ENCODE data around the gene SLC16A11. TPM values are rescaled to one million over a fixed set of nuclear protein-coding genes. Genes with fewer than 3 reads are reported as not detected.
"Not testable (repeated sequence)": the region's sequence is repeated elsewhere in the genome, so short reads cannot be mapped to it uniquely, and the experiment has no call there.

The SLC16A11 gene
- not detected in 2 replicates for total RNA-seq (2014; rRNA removed; shearing (Covaris generic))

GRCh38 chr17:7043497-7044198 is at the start of gene SLC16A11:
Gene SLC16A11, minus strand, starts transcription at chr17:7044092. Its CDS starts 579 bp downstream, at chr17:7043513.
- DNase-seq (ENCODE audit: low read depth): peak; percentile 43

- not testable (repeated sequence) for DNase-seq (ENCODE audit: low read depth)
Observed at GRCh38 chr17:7091311-7092005, 47.6 kb upstream of the SLC16A11 start.

DNA sequence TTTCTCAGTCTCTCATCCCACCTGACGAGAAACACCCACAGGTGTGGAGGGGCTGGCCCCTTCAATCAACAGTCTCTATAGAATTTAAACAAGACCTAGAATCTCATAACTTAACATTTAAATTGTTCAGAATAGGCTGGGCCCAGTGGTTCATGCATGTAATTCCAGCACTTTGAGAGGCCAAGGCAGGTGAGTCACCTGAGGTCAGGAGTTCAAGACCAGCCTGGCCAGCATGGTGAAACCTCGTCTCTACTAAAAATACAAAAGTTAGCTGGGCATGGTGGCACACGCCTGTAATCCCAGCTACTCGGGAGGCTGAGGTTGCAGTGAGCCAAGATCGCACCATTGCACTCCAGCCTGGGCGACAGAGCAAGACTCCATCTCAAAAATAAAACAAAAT is 45.7 kb upstream of the SLC16A11 start:
- DNase-seq (ENCODE audit: low read depth): not testable (repeated sequence)

GRCh38 chr17:7088442-7088841 is 44.5 kb upstream of the SLC16A11 start:
- DNase-seq (ENCODE audit: low read depth): not testable (repeated sequence)

- no peak for DNase-seq (ENCODE audit: low read depth)
Observed at GRCh38 chr17:7084088-7084487, 40.2 kb upstream of the SLC16A11 start.

- peak; percentile 67 for DNase-seq (ENCODE audit: low read depth)
Observed at GRCh38 chr17:7083592-7083991, 39.7 kb upstream of the SLC16A11 start.

DNA sequence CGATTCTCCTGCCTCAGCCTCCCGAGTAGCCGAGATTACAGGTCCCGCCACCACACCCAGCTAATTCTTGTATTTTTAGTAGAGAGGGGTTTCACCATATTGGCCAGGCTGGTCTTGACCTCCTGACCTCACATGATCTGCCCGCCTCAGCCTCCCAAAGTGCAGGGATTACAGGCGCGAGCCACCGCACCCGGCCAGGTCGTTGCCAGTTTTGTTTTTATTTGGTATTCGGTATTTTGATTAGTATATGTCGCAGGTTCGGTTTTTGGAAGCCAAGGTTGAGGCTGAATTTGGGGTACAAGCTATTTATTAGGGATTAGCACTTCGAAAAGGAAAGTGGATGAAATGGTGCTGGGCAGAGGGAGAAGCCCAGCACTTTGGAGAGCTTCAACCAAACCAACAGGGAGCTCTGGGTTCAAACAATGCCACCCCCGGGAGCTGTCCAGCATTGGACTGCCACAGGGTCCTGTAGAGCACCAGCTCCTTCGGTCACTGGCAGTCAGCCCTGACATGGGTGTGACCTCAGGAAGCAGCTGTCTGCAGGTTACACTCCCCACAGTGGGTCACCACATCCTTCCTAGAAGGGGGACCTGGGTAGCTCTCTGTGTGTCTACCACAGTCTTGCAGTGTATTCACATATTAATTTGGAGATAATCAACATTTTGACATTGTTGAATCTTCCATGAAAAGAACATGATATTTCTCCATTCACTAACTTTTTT is 37.6 kb upstream of the SLC16A11 start:
- DNase-seq (ENCODE audit: low read depth): no peak

- no peak for DNase-seq (ENCODE audit: low read depth)
Observed at GRCh38 chr17:7080456-7081041, 36.7 kb upstream of the SLC16A11 start.

DNA sequence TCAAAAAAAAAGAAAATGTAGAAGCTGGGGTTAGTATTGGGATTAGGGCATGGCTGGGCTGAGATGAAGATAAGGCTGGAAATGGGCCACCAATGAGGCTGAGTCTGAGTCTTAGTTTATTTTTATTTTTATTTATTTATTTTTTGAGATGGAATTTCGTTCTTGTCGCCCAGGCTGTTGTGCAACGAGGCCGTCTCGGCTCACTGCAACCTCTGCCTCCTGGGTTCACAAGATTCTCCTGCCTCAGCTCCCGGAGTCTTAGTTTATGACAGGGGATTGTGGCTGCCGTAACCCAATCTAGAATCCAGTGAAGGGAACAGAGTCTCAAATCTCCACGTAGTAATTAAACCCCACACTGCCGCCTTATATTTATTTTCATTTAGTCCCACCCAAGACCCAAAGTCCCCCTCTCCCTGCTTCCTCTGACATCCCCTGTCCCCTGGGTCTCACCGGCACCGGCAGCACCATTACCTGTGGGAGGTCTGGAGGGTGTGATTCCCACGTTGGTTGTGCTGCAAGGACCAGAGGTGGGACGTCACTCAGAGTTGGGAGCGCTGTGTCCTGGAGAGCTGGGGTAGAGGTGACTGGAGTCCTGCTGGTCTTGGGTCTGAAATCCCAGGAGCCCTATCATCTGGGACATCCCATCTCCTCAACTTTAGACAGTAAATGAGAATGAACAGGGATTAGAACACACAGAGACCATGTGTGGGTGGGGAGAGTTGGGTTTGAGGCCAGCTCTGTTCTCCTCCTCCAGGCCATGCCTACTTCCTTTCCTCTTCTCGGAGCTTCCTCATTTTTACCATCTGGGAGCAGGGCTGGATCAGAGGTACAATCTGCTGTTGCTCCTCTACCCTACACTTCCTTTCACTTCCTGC is 35.9 kb upstream of the SLC16A11 start, which contains the start of gene CLEC10A:
Gene CLEC10A, minus strand, starts transcription at position 671 of the 875 bp plus-strand sequence. CDS start 1,439 bp downstream, outside the sequence.
- no peak for DNase-seq (ENCODE audit: low read depth)

DNA sequence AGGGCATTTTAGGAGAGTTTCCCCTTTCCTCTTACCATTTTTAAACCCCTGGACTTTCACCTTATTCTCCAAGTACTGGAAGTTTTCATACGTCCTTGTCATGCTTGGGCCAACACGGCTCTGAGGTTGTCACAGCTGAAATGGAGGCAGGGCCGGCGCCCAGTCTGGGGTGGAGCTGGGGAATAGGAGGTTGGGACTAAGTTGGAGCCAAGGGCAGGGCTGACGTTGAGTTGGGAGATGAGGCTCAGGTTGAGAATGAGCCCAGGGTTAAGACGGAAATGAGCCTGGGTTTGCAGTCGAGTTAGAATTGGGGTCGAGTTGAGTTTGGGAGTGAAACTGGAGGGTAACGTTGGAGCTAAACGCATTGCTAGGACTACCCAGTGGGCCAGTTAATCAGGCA is 34.8 kb upstream of the SLC16A11 start:
- no peak for DNase-seq (ENCODE audit: low read depth)

DNA sequence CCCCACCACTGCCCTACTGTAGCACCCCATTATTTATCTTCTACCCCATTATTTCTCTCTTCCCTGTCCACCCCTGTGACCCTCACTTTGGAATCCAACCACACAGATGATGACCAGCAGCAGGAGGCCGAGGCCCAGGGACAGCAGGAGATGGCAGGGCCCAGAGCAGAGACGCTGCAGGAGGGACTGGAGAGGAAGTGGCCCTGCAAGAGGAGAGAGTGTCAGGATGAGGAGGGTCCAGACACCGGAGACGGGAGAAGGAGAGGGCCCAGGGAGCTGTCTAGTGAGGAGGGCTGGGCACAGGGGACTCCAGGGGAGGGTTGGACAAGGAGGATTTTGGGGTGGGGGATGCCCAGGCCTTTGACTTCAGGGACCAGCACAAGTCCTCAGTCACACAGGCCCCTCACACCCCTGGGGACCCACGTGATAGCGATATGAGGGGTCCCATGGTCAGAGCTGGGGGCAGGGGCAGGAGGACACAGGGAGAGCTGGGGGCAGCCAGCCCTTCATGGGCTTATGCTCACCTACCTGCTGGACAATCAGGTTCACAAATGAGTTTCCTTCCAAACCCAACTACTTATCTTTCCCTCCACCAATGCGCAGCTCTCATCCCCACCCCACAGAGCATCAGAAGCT is 34.1 kb upstream of the SLC16A11 start:
- DNase-seq (ENCODE audit: low read depth): no peak

DNA sequence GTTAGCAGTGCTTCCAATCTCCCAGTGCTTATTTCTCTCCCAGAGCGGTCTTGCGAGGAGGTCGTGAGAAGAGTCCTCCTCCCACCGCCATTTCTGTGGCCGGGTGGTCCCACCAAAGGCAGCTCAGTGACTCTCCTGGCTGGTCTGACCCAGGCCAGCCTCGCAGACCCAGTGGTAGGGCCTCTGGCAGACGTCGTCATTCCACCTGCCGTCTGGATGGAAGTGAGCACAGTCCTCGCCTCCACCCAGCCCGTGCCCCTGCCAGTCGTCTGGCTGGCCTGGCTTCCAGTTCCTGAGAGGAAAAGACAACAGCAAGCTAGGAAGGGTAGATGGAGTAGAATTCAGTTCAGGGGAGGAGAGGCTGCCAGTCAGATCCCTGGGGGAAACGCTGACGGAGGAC is 31.0 kb upstream of the SLC16A11 start:
- DNase-seq (ENCODE audit: low read depth): no peak

- no peak for DNase-seq (ENCODE audit: low read depth)
Observed at GRCh38 chr17:7072406-7072805, 28.5 kb upstream of the SLC16A11 start.

DNA sequence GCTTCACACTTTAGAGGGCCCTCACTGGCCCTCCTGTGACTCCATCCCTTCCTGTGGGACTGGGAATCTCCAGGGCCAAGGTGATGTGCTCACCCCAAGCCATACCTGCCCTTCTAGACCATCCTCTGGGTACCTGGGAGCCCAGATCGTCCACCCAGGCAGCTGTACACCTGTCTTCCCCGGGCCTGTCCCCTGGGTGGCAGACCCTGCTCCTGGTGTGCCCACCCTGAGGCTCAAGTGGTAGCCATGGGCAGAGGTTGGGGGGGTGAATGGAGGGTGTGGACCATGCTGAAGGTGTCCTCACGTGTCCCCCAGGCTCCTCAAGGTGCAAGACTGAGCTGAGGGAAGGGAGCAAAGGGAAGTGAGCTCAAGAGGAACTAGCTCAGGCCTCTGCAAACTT is 26.8 kb upstream of the SLC16A11 start:
- no peak for DNase-seq (ENCODE audit: low read depth)

DNA sequence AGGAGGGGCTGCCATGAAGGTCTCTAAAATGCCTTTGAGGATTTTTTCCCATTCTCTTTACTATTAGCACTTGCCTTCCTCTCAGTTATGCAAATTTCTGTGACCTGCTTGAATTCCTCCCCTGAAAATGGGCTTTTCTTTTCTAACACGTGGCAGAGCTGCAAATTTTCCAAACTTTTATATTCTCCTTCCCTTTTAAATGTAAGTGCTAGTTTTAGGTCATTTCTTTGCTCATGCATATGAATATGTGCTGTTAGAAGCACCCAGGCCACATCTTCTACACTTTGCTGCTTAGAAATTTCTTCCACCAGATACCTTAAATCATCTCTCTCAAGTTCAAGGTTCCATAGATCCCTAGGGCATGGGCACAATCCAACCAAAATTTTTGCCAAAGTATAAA is 24.4 kb upstream of the SLC16A11 start:
- no peak for DNase-seq (ENCODE audit: low read depth)

DNA sequence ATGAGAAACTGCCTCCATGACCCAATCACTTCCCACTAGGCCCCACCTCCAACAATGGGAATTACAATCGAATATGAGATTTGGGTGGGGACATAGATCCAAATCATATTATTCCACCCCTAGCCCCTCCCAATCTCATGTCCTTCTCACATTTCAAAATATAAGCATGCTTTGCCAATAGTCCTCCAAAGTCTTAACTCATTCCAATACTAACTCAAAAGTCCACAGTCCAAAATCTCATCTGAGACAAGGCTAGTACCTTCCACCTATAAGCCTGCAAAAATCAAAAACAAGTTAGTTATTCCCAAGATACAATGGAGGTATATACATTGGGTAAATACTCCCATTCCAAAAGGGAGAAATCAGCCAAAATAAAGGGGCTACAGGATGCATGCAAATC is 23.3 kb upstream of the SLC16A11 start:
- no peak for DNase-seq (ENCODE audit: low read depth)

- DNase-seq (ENCODE audit: low read depth): peak; percentile 70
Observed at GRCh38 chr17:7064261-7064660, 20.4 kb upstream of the SLC16A11 start.

DNA sequence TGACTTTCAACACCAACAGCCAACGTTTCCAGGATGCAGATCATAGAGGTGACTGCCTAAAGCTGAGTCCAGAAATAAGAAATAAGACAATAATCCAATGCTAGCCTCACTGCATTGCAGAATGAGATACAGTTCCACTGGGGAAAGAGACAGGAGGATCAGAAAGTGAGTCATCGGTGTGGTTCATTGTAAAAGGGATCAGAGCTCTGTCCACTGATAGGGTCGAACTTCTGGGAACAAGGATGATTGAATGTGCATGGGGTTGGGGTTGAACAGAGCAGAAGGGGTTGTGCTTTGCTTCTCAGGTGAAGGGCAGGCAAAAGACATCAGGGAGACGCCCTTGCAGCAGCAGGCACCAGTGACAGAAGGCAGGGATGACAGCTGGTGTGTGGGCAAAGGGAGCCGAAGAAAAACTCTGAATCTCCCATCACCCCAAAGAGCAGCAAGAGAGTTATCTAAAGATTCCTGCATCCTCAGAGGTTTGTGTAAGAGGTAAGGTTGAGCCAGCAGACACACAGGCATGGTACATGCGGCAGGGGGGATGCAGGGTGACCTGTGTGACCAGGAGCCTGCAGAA is 19.7 kb upstream of the SLC16A11 start:
- no peak for DNase-seq (ENCODE audit: low read depth)

- DNase-seq (ENCODE audit: low read depth): peak; percentile 94
Observed at GRCh38 chr17:7060165-7060891, 16.4 kb upstream of the SLC16A11 start.

All from Daoy (cell line).